HL-60 (cell line): ENCODE measurements around the gene ANKRD33B.
"Not testable (repeated sequence)": the region's sequence is repeated elsewhere in the genome, so short reads cannot be mapped to it uniquely, and the experiment has no call there.

ENCODE experiments used
- DNase-seq, 2 experiments: peaks; one replicate each; pipeline ENCODE4 v3.0.0-alpha.2; 2010 to 2020; ENCODE audit warnings: low read depth in 1 of 2, low spot score in 1 of 2
- H3K27ac ChIP-seq: fragments of 250-450 bp; sonication (Bioruptor Pico); replicated peaks from 2 replicates; pipeline ENCODE4 v1.5.1; 2020; ENCODE audit warnings: mild to moderate bottlenecking, moderate library complexity
- H3K27me3 ChIP-seq: fragments of 250-450 bp; sonication (Bioruptor Pico); 2 replicates; pipeline ENCODE4 v1.5.1; 2021; ENCODE audit warnings: mild to moderate bottlenecking, moderate library complexity; ENCODE audit not compliant: insufficient read depth, poor library complexity, severe bottlenecking
- H3K4me3 ChIP-seq: replicated peaks from 2 replicates; pipeline ENCODE4 v1.5.1; 2011; ENCODE audit warnings: mild to moderate bottlenecking, control low read depth, low read length; ENCODE audit not compliant: insufficient read depth
- GABPA ChIP-seq: IDR thresholded peaks from 2 replicates; pipeline ENCODE4 v1.6.1; 2012; ENCODE audit warnings: low read depth
- POLR2AphosphoS5 ChIP-seq: IDR thresholded peaks from 2 replicates; pipeline ENCODE4 v1.6.1; 2012; ENCODE audit warnings: low read depth
- SPI1 ChIP-seq: IDR thresholded peaks from 2 replicates; pipeline ENCODE4 v1.6.1; 2012; ENCODE audit warnings: low read depth, mild to moderate bottlenecking, borderline replicate concordance
- TF ChIP-seq, protein P1 (sequence below): IDR thresholded peaks from 2 replicates; pipeline ENCODE4 v1.6.1; 2012; ENCODE audit warnings: low read depth; ENCODE audit not compliant: insufficient replicate concordance
- TF ChIP-seq, protein P2 (sequence below): IDR thresholded peaks from one replicate; pipeline ENCODE4 v1.5.1; 2011; ENCODE audit warnings: low read length, control low read depth, inconsistent platforms; ENCODE audit not compliant: insufficient read depth

Gene ANKRD33B

DNA sequence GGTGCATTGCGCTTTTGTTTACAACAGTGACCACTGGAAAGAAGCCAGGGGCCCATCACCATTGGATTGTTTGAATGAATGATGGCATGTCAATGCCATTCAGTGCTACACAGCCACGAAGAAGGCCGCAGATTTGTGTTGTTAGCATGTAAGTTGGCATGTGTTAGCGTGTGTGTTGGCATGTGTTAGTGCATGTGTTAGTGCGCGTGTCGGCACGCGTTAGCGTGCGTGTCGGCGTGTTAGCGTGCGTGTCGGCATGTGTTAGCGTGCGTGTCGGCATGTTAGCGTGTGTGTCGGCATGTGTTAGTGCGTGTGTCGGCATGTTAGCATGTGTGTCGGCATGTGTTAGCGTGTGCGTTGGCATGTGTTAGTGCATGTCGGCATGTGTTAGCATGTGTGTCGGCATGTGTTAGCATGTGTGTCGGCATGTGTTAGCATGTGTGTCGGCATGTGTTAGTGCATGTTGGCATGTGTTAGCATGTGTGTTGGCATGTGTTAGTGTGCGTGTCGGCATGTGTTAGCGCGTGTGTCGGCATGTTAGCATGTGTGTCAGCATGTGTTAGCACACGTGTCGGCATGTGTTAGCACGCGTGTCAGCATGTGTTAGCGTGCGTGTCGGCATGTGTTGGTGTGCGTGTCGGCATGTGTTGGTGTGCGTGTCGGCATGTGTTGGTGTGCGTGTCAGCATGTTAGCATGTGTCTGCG is 15.3 kb upstream of the ANKRD33B start:
- TF ChIP-seq, protein P1, sequence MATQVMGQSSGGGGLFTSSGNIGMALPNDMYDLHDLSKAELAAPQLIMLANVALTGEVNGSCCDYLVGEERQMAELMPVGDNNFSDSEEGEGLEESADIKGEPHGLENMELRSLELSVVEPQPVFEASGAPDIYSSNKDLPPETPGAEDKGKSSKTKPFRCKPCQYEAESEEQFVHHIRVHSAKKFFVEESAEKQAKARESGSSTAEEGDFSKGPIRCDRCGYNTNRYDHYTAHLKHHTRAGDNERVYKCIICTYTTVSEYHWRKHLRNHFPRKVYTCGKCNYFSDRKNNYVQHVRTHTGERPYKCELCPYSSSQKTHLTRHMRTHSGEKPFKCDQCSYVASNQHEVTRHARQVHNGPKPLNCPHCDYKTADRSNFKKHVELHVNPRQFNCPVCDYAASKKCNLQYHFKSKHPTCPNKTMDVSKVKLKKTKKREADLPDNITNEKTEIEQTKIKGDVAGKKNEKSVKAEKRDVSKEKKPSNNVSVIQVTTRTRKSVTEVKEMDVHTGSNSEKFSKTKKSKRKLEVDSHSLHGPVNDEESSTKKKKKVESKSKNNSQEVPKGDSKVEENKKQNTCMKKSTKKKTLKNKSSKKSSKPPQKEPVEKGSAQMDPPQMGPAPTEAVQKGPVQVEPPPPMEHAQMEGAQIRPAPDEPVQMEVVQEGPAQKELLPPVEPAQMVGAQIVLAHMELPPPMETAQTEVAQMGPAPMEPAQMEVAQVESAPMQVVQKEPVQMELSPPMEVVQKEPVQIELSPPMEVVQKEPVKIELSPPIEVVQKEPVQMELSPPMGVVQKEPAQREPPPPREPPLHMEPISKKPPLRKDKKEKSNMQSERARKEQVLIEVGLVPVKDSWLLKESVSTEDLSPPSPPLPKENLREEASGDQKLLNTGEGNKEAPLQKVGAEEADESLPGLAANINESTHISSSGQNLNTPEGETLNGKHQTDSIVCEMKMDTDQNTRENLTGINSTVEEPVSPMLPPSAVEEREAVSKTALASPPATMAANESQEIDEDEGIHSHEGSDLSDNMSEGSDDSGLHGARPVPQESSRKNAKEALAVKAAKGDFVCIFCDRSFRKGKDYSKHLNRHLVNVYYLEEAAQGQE = no peak
- TF ChIP-seq SPI1 = no peak
- TF ChIP-seq, protein P2, sequence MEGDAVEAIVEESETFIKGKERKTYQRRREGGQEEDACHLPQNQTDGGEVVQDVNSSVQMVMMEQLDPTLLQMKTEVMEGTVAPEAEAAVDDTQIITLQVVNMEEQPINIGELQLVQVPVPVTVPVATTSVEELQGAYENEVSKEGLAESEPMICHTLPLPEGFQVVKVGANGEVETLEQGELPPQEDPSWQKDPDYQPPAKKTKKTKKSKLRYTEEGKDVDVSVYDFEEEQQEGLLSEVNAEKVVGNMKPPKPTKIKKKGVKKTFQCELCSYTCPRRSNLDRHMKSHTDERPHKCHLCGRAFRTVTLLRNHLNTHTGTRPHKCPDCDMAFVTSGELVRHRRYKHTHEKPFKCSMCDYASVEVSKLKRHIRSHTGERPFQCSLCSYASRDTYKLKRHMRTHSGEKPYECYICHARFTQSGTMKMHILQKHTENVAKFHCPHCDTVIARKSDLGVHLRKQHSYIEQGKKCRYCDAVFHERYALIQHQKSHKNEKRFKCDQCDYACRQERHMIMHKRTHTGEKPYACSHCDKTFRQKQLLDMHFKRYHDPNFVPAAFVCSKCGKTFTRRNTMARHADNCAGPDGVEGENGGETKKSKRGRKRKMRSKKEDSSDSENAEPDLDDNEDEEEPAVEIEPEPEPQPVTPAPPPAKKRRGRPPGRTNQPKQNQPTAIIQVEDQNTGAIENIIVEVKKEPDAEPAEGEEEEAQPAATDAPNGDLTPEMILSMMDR = no peak
- no peak for TF ChIP-seq GABPA
- TF ChIP-seq POLR2AphosphoS5 = no peak
- DNase-seq = no peak
- H3K27ac ChIP-seq = no peak overlapping the region
- H3K4me3 ChIP-seq = no peak overlapping the region
- H3K27me3 ChIP-seq = no peaks in the 10 kb centered on the region

DNA sequence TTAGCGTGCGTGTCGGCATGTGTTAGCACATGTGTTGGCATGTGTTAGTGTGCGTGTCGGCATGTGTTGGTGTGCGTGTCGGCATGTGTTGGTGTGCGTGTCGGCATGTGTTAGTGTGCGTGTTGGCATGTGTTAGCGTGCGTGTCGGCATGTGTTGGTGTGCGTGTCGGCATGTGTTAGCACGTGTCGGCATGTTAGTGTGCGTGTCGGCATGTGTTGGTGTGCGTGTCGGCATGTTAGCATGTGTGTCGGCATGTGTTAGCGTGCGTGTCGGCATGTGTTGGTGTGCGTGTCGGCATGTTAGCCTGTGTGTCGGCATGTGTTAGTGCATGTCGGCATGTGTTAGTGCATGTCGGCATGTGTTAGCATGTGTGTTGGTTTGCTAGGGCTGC is 14.8 kb upstream of the ANKRD33B start:
- not testable (repeated sequence) for DNase-seq, H3K4me3 ChIP-seq, H3K27ac ChIP-seq, H3K27me3 ChIP-seq

GRCh38 chr5:10550222-10550995 is 13.5 kb upstream of the ANKRD33B start:
- Histone ChIP-seq H3K27ac (no peak overlapping the region), H3K4me3 (no peak overlapping the region), H3K27me3 (no peaks in the 10 kb centered on the region)
- no peak for TF ChIP-seq GABPA
- TF ChIP-seq SPI1 = no peak
- no peak for TF ChIP-seq POLR2AphosphoS5
- no peak for DNase-seq

GRCh38 chr5:10551782-10552138 is 12.1 kb upstream of the ANKRD33B start:
- H3K27me3 ChIP-seq = no peaks in the 10 kb centered on the region
- no peak overlapping the region for H3K27ac ChIP-seq
- H3K4me3 ChIP-seq = no peak overlapping the region
- TF ChIP-seq POLR2AphosphoS5 = no peak
- TF ChIP-seq, protein P1 = no peak
- no peak for TF ChIP-seq SPI1
- TF ChIP-seq, protein P2 = no peak
- TF ChIP-seq GABPA = no peak
- DNase-seq = no peak
